D341Med (cell line): Measurements from ENCODE around the gene RAB33B.
"Not testable (repeated sequence)": the region's sequence is repeated elsewhere in the genome, so short reads cannot be mapped to it uniquely, and the experiment has no call there.

ENCODE experiments used
- DNase-seq: peaks from one replicate; pipeline ENCODE4 v3.0.0; 2012; ENCODE audit warnings: low spot score

Gene RAB33B

DNA sequence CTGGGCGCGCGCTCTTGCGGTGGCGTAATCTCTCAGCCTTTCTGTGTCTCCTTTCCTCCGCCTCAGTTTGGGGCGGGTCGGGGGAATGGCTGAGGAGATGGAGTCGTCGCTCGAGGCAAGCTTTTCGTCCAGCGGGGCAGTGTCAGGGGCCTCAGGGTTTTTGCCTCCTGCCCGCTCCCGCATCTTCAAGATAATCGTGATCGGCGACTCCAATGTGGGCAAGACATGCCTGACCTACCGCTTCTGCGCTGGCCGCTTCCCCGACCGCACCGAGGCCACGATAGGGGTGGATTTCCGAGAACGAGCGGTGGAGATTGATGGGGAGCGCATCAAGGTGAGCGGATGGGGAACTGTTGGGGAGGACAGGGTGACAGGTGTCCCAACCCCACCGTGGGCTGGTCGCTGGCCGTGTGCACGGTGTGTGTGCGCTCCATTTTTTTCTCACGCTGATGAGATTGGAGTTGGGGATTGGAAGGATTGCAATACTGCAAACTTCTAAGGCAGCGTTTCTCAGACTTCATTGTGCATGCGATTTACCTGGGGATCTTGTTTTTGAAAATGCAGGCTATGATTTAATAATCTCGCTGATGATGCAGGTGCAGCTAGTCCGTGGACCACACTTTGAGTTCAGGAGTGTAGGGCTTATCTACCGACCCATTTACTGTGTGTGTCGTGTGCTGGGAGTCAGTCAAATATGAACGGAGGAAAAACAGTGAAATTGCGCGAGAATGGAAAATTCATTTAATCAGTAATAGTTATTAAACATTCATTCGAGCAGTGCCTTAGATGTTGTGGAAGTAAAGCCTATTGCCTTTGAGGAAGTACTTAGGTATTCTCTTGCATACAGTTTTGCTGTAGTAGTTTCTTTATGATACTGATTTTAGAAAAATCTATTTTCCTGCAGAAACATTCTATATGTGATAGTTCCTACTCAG, at the start of gene RAB33B:
TSS of gene RAB33B (plus strand) at position 11 of the 935 bp plus-strand sequence. CDS start at position 86, 75 bp downstream.
- DNase-seq, result no peak

DNA sequence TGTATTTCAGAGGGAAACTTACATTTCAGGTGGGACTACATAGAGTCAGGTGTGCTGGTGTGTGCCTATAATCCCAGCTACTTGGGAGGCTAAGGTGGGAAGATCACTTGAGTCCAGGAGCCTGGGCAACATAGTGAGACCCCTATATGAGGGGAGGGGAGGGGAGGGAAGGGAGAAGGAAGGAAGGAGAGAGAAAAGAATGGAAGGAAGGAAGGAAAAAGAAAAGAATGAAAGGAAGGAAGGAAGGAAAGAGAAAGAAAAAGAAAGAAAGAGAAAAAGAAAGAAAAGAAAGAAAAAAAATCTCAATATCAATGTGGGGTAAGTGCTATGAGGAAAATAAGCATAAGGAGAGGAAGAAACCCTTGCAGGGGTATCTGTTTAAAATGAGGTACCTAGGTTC, 43.6 kb upstream of the RAB33B start:
- no peak for DNase-seq

DNA sequence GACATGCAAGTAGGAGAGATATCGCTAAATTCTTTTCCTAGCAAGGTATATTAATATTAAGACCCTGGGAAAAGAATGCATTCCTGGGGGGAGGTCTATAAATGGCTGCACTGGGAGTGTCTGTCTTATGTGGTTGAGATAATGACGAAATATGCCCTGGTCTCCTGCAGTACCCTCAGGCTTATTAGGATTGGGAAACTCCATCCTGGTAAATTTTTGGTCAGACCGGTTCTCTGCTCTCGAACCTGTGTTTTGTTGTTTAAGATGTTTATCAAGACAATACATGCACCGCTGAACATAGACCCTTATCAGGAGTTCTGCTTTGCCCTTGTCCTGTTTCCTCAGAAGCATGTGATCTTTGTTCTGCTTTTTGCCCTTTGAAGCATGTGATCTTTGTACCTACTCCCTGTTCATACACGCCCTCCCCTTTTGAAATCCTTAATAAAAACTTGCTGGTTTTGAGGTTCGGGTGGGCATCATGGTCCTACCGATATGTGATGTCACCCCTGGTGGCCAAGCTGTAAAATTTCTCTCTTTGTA, 39.2 kb upstream of the RAB33B start:
- DNase-seq, result not testable (repeated sequence)

DNA sequence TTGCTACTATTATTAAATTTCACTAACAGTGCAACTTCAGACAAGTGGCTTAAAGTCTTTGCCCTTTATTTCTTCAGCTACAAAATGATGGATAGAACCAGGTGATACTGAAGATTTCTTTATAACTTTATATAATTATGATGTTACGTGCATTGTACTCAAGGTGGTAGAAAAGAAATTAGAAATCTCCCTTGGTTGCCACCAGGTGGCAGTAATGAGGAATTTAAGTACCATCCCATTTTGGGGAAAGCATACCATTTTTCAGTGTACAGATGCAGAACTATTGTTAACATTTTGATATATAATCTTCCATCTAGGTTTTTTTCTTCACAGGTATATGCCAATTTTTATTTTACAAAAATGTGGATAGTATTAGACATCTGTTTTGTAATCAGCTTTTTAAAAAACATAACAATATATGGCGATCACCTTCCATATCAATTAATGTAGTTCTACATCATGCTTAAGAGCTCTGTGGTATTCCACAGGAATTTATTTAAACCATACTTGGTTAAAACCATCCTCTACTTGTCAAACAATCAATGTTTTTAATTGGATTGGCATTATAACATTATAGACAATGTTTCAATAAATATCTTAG, 37.7 kb upstream of the RAB33B start:
- DNase-seq, result peak; percentile 49

DNA sequence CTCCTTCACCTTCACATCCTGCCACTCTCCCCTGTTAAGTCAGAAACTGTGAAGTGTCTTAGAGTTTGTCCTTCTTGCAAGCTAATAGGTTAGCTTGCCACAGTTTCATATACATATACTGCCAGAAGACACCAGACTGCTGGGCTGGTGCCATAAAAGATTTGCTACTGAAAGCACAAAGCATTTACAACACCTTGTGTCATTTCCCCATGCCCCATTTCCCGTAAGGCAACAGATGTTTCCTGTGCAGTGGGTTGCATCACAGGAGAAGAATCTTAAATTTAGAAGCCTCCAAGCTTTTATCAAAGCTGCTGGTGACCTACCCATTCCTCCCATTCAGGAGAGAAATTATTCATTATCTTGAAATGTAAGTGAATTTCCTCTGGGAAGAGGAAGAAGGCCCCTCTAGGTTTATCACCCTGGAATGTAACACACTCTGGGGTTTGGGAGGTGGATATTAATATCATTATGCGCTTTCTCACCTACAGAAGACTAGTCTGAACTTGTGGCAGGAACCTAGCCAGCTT, 34.5 kb upstream of the RAB33B start:
- no peak for DNase-seq

DNA sequence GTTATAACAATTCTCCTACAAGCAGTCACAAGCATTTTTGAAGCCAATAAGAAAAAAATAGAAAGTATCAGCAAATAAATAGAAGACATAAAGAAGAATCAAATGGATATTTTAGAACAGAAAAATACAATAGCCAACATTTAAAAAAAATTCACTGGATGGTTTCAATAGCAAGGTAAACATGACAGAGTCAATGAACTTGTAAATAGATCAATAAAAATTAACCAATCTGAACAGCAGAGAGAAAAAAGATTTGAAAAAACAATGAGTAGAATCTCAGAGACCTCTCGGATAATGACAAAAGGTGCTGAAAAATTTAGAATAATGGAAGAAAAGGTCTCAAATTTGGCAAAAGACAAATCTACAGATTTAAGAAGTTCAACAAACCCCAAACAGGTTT, 33.3 kb upstream of the RAB33B start:
- no peak for DNase-seq

DNA sequence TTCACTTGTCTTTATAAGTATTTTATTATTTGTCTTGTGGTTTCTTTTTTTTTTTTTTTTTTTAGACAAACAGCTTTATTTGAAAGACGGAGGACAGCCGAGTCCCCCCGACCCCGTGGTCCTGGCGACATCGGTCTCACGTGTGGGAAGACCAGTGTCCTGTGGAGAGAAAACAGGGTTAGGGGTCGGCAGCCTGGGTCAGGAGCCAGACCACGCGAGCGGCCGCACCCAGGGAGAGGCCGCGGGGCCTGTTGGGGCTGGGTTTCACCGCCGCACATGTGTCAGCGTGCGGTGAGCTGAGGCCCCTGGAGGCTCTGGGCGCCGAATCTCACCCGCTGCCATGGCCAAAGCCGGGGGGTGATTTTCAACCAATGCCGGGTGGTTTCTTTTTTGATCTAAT, 17.8 kb upstream of the RAB33B start:
- DNase-seq, result no peak

DNA sequence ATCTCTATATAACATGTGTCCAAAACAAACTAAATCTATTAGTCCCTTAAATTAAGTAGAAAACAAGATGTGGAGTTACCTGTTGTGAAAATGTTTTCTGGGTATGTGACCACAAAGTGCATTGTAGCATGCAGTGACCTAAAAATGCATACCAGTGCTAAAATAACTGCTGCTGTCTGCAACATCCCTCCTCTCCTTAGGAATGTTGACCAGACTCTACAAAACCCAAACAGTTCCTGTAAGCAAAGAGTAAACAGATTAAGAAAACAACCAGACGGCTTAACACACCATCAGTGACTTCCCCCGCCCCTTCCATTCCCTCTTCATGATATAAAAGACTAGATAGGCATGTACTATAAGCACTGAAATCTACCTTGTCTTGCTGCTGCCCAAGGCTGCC, 15.8 kb upstream of the RAB33B start:
- no peak for DNase-seq

DNA sequence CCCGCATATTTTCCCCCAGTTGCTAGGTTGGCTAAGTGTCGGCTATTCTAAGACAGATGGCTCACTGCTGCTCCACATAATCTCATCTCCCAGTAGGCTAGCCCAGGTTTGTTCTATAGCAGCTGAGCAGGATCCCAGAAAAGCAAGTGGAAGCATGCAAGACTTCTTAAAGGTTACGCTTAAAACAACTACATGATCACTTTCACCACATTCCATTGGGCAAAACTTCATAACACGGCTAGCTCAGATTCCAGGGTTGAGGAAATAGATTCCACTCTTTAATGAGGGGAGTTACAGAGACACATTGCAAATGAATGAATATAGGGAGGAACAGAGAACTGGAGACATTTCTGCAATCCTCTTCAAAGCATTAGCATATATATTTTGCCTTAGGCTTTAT, 12.9 kb upstream of the RAB33B start:
- DNase-seq, result peak; percentile 71

DNA sequence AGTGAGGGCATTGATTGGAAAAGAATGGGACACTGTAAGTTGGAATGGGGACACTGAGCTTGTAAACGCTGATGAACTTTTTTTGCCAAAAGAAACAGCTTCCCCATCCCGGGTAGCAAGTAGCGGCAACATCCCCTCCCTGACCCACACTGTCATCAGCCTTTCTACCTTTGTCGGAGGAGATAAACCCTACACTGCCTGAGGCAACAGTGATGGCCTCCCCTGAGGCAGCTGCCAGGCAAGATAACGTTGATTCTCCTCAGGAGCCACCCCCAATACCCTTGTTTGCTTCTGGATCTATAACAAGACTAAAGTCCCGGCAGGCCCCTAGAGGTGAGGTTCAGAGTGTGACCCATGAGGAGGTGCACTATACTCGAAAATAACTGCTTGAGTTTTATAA, 10.3 kb upstream of the RAB33B start:
- DNase-seq, result no peak

DNA sequence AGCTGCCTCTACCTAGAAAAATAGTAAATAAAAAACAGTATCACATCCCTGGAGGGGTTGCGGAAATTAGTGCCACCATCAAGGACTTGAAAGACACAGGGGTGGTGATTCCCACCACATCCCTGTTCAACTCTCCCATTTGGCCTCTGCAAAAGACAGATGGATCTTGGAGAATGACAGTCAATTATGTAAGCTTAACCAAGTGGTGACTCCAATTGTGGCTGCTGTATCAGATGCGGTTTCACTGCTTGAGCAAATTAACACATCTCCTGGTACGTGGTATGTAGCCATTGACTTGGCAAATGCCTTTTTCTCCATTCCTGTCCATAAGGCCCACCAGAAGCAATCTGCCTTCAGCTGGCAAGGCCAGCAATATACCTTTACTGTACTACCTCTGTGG, 9.0 kb upstream of the RAB33B start:
- DNase-seq, result not testable (repeated sequence)

DNA sequence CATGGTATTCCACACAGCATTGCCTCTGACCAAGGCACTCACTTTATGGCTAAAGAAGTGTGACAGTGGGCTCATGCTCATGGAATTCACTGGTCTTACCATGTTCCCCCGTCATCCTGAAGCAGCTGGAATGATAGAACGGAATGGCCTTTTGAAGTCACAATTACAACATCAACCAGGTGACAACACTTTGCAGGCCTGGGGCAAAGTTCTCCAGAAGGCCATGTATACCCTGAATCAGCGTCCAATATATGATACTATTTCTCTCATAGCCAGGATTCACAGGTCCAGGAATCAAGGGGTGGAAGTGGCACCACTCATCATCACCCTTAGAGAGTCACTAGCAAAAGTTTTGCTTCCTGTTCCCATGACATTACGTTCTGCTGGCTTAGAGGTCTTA, 6.8 kb upstream of the RAB33B start:
- DNase-seq, result not testable (repeated sequence)

DNA sequence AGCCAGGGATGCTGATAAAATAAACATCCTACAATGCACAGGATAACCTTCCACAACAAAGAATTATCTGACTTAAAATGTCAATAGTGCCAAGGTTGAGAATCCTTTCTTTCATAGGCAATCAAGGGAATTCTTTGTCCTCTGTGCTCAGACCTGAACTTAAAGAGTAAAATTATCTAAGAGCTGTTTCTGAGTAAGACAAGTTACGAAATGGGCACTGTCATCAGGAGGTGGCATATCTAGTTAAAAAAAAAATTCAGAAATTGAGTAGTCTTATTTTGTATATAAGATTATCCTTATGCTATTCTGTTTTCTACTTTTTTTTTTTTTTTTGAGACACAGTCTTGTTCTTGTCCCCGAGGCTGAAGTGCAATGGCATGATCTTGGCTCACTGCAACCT, 3.3 kb upstream of the RAB33B start:
- no peak for DNase-seq

DNA sequence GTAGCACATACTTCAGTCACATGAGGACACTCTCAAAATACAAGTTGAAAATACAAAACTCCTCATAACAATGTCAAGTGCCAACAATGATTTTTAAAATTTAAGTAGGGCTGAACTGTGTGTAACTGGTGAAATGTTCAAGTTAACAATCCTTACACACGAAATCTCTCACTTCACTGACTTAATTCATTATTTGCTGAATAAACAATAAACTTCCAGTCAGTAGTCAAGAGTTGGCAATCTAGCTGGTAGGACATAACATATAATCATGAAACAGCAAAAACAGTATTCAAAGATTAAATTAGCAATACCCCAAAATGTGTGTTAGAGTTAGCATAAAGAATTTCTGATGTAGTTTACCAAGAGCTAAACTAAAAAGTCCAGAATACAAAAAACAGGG, 1.9 kb upstream of the RAB33B start:
- no peak for DNase-seq

DNA sequence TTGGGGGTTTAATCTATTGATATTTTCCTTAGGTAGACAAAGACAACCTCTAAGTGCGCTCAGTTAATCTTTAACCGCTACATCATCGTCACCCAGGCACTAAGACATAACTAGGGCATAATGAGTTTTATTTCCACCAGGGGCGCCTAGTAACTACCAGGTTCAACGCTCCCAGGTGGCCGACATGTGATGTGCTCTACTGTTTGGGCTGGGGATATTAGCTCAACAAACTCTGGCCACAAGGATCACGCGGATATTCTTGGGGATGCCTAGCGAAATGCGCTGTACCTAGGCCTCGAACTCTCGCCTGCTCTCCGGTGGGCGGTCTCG, 915 bp upstream of the RAB33B start:
- DNase-seq, result no peak

DNA sequence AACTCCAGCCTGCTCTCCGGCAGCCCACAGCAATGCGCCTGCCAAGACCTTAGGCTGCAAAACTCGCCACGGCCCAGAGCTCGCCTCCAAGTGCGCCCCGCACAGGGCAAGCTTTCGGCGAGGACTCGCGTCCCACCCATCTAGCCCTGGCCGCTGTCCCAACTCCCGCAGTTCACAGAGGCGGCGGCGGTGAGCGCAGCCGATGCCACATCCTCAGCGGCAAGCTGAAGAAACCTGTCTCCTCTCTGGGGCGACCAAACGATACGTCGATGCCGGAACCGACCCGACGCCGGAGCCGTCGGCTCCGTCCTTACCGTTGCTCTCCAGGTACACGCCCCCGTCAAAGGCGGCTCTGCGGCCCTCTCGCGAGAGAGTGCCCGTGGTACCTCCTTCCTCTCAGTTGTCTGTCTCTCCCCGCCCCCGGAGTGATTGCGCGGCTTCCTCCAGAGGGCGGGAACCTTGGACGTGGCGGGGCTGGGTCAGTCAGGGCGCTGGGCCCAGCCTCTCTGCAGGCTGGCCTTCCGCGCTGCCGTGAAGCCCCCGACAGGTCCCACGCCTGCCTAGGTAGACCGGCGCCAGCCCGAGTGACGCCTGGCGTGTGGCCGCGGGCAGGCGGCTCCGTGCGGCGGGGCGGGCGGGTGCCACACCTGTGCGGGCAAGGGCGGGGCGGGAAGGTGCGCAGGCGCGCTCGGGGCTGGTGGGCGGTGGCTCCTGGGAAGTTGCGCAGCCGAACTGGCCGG, 380 bp upstream of the RAB33B start:
- peak; percentile 96 for DNase-seq

DNA sequence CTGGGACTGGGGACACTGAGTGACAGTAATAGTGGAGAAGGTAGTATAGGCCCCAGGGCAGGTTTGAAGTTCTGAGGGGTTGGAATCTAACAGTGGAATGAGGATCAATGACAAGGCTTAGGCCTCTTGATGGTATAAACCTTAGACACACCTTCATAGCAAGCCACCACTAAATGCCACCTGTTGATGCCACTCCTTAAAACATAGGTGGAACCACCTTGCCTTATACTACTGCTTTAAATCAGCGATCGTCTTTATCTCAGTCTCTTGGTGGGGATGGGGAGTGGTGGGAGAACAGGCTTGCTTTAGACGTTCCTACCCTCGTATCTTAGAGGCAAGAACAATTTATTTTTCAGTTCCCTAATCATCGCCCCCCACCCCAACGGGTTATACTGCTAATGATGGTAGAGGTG, 1.2 kb downstream of the RAB33B start:
- DNase-seq, result no peak

DNA sequence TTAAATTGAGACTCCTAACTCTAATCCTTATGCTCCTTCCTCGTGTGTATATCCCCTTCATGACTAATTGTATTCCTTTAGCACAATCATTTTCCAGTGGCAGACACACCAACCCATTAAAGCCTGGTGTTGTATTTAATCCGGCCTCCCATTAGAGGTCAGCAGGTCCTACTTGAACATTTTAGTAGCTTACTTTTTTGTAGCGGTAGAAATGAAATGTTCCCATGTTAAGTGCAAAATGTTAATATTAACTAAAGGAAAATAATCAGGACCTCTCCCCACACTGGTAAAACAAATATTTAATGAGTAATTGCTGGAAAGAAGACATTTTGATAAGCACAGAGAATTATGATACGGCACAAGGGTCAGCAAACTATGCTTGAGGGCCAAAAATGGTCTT, 3.4 kb downstream of the RAB33B start:
- no peak for DNase-seq

DNA sequence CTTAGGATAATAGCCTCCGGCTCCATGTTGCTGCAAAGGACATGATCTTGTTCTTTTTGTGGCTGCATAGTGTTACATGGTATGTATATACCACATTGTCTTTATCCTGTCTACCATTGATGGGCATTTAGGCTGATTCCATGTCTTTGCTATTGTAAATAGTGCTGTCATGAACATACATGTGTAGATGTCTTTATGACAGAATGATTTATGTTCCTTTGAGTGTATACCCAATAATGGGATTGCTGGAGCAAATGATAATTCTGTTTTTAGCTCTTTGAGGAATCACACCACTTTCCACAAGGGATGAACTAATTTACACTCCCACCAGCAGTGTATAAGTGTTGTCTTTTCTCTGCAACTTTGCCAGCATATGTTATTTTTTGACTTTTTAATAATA, 4.6 kb downstream of the RAB33B start:
- DNase-seq, result no peak

DNA sequence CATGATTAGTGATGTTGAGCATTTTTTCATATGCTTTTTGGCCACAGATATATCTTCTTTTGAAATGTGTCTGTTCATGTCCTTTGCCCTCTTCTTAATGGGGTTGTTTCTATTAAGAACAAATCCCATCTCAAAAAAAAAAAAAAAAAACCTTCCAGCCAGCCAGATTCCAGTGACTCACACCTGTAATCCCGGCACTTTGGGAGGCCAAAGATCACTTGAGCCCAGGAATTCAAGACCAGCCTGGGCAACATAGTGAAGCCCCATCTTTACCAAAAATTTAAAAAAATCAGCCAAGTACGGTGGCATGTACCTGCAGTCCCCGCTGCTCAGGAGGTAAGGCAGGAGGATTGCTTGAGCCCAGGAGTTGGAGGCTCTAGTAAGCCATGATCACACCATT, 5.1 kb downstream of the RAB33B start:
- no peak for DNase-seq

DNA sequence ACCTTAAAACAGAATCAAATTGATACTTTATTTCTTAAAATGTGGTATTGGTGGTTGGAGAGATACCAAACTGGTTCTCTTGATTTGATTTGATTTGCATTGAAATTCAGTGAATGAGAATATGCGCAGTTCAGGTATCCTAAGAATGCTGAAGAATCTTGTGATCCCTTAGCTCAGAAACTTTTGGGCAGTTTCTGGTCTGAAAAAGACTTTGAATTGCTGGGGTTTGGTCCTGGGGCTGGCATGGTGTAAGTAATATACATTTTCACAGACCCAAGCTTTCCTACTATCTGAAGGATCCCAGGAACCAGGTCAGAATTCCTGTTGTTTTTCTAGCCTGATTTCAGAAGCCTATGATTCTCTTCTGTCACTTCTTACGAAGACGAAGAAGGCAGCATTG, 6.6 kb downstream of the RAB33B start:
- no peak for DNase-seq

DNA sequence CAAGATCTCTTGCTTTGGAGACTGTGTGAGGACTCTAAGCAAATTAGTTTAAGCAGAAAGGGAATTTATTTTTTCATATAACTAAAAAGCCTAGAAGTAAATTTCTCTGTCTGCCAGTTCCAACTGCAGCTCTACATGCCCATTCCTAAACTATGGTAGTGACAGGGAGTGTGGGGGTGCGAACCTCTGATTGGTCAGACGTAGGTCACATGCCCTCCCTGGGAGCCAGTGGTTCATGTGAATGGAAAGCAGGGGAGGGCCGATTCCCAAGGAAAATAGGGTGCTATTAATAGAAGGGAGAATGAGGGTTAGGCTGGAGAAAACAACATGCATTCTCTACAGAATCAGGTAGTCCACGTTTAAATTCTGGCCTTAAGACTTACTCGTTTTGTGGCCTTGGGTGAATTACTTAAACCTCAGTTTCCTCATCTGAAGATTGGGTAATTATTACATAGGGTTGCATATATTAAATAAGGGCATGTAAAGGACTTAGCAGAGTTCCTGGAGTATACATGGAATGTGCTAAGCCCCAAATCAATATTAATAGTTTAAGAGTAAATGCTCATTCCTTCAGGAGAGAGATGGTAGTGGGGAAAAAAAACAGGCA, 7.2 kb downstream of the RAB33B start:
- no peak for DNase-seq
